Effector memory CD8-positive, alpha-beta T cell (primary cell): ENCODE measurements around the gene GPC6.

Experiments used
- ATAC-seq: fragments of 150-1000 bp; cut with Tn5 transposase; replicated peaks from 2 replicates; pipeline ENCODE4 v1.10.0; 2021; ENCODE audit warnings: mild to moderate bottlenecking, moderate library complexity
- DNase-seq, 3 experiments: peaks; one replicate each; pipeline ENCODE4 v3.0.0; 2021
- H3K27ac Mint-ChIP-seq, 2 donors: one replicate each; pipeline ENCODE4 v1.8.0; 2022; ENCODE audit warnings: mild to moderate bottlenecking in 2 of 2, mixed read lengths in 2 of 2, moderate library complexity in 2 of 2
- H3K27me3 Mint-ChIP-seq, 2 donors: one replicate each; pipeline ENCODE4 v1.8.0; 2022; ENCODE audit warnings: mixed read lengths in 2 of 2
- H3K36me3 Mint-ChIP-seq: one replicate; pipeline ENCODE4 v1.8.0; 2022; ENCODE audit warnings: mild to moderate bottlenecking, moderate library complexity, mixed read lengths; ENCODE audit not compliant: insufficient read depth
- H3K4me1 Mint-ChIP-seq, 2 donors: one replicate each; pipeline ENCODE4 v1.8.0; 2022; ENCODE audit warnings: low read depth in 2 of 2, mixed read lengths in 2 of 2
- H3K4me3 Mint-ChIP-seq, 2 donors: one replicate each; pipeline ENCODE4 v1.8.0; 2022; ENCODE audit warnings: mild to moderate bottlenecking in 2 of 2, mixed read lengths in 2 of 2, moderate library complexity in 2 of 2
- H3K9me3 Mint-ChIP-seq, 2 donors: one replicate each; pipeline ENCODE4 v1.8.0; 2022; ENCODE audit warnings: mixed read lengths in 2 of 2

Gene GPC6

GRCh38 chr13:94346261-94347019 is 1119.8 kb downstream of the GPC6 start:
- H3K4me1 Mint-ChIP-seq: peaks cover 7 to 16% of the 10 kb centered on the region in 2 donors
- ATAC-seq (no peak), DNase-seq (no peak)
- no peaks in the 10 kb centered on the region for H3K27me3 Mint-ChIP-seq
- no peaks in the 10 kb centered on the region for H3K9me3 Mint-ChIP-seq
- H3K36me3 Mint-ChIP-seq: no peaks in the 10 kb centered on the region
- no peak overlapping the region for H3K4me3 Mint-ChIP-seq
- no peak overlapping the region for H3K27ac Mint-ChIP-seq

- DNase-seq (no peak), ATAC-seq (peak; percentile 63)
- H3K27ac Mint-ChIP-seq: peak overlapping the region in 1 of 2 donors; percentile 62
- H3K27me3 Mint-ChIP-seq: no peaks in the 10 kb centered on the region
- peaks cover 6 to 14% of the 10 kb centered on the region in 2 donors for H3K4me1 Mint-ChIP-seq
- no peak overlapping the region for H3K4me3 Mint-ChIP-seq
- H3K9me3 Mint-ChIP-seq: no peaks in the 10 kb centered on the region
- H3K36me3 Mint-ChIP-seq: no peaks in the 10 kb centered on the region
Observed at GRCh38 chr13:94351292-94351990, 1124.8 kb downstream of the GPC6 start.

DNA sequence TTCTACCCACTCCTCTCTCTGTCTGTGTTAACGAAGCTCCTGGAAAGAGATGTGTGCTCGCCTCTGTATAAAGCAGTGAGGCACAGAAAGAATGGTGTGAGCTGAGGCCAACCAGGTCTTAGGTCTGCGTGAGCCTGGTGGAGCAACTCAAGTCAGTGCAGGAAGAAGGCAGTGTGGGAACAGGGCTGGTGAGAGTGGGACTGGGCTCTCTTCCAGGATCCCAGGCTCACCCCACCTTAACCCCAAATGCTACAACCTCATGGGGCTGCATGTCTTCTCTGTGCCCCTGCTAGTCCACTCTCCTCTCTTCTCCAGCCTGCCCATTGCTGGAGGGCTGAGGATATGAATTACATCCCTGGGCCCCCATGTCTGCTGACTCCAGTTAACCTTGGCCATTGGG is 1125.5 kb downstream of the GPC6 start:
- DNase-seq: no peak

GRCh38 chr13:94353167-94353710 is 1126.6 kb downstream of the GPC6 start:
- DNase-seq (no peak), ATAC-seq (no peak)
- Mint-ChIP-seq H3K4me1 (peaks cover 6 to 14% of the 10 kb centered on the region in 2 donors), H3K27me3 (no peaks in the 10 kb centered on the region), H3K27ac (no peak overlapping the region), H3K4me3 (no peak overlapping the region), H3K9me3 (peaks cover 0 to 1% of the 10 kb centered on the region in 2 donors), H3K36me3 (no peaks in the 10 kb centered on the region)

More for the DNA sequence above, 1125.5 kb downstream of the GPC6 start:
- ATAC-seq: no peak
- no peak overlapping the region for H3K4me3 Mint-ChIP-seq
- H3K9me3 Mint-ChIP-seq: peaks cover 0 to under 1% of the 10 kb centered on the region in 2 donors
- peak overlapping the region in 1 of 2 donors; percentile 62 for H3K27ac Mint-ChIP-seq
- H3K27me3 Mint-ChIP-seq: no peaks in the 10 kb centered on the region
- no peaks in the 10 kb centered on the region for H3K36me3 Mint-ChIP-seq
- peaks cover 6 to 14% of the 10 kb centered on the region in 2 donors for H3K4me1 Mint-ChIP-seq

GRCh38 chr13:94359875-94360274 is 1133.3 kb downstream of the GPC6 start:
- H3K4me1 Mint-ChIP-seq: no peaks in the 10 kb centered on the region
- no peak overlapping the region for H3K4me3 Mint-ChIP-seq
- peaks cover 0 to 1% of the 10 kb centered on the region in 2 donors for H3K9me3 Mint-ChIP-seq
- peaks cover 0 to 3% of the 10 kb centered on the region in 2 donors for H3K27me3 Mint-ChIP-seq
- H3K27ac Mint-ChIP-seq: no peak overlapping the region
- H3K36me3 Mint-ChIP-seq: no peaks in the 10 kb centered on the region
- DNase-seq (no peak), ATAC-seq (no peak)

DNA sequence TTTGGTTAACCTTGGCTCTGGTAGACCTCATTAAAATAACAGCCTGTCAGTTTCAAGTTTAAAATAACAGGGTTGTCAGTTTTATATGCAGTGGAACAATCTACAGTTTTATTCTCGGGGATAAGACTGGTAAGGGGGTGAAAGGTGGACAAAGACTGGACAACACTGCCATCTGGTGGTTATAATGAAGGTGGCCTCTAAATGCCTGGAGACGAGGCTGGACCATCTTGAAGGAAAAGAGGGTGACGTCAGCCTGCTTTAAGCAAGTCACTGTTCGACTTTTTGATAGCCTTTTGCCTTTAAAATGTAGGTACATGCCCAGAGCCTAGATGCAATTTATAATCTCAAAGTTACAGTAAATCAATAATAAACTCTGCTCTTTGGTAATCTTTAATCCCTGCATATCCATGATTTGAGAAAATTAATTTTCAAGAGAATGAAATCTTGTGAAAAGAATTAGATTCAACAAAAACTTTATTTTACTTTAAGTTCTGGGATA is 1135.9 kb downstream of the GPC6 start:
- ATAC-seq (peak; percentile 98), DNase-seq (peak; percentile 57 to 64 (median 59))
- Mint-ChIP-seq H3K27me3 (peaks cover 17 to 22% of the 10 kb centered on the region in 2 donors), H3K36me3 (no peaks in the 10 kb centered on the region), H3K9me3 (no peaks in the 10 kb centered on the region), H3K27ac (no peak overlapping the region), H3K4me1 (no peaks in the 10 kb centered on the region), H3K4me3 (no peak overlapping the region)

DNA sequence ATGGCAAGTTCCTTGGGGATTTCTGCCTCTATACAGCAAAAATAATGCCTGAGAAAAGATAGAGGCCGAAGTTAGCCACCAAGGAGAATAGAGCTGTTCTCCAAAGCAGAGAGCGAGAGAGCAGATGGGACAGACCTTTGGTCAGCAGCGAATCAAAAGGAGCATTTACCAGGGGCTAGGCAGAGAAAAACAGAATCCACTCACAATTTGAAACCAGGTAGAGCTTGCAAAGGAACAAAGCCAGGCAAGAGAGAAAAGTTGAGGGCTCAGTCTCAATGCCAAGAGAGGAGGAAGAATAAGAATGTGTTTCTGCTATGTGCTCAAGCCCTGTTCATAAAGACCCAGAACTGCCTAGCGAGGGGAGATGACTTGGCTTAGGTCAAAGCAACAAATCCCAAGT is 1140.1 kb downstream of the GPC6 start:
- Mint-ChIP-seq H3K27me3 (peaks cover 42 to 55% of the 10 kb centered on the region in 2 donors), H3K27ac (no peak overlapping the region), H3K36me3 (no peaks in the 10 kb centered on the region), H3K9me3 (no peaks in the 10 kb centered on the region), H3K4me3 (no peak overlapping the region), H3K4me1 (no peaks in the 10 kb centered on the region)
- ATAC-seq: no peak
- no peak for DNase-seq

GRCh38 chr13:94369972-94370436 is 1143.4 kb downstream of the GPC6 start:
- Mint-ChIP-seq H3K27ac (no peak overlapping the region), H3K9me3 (no peaks in the 10 kb centered on the region), H3K27me3 (peaks cover 44 to 69% of the 10 kb centered on the region in 2 donors), H3K36me3 (no peaks in the 10 kb centered on the region), H3K4me3 (no peak overlapping the region), H3K4me1 (no peaks in the 10 kb centered on the region)
- ATAC-seq (no peak), DNase-seq (no peak)

GRCh38 chr13:94371855-94372254 is 1145.2 kb downstream of the GPC6 start:
- ATAC-seq (no peak), DNase-seq (no peak)
- Mint-ChIP-seq H3K4me1 (no peaks in the 10 kb centered on the region), H3K27me3 (peaks cover 27 to 54% of the 10 kb centered on the region in 2 donors), H3K36me3 (no peaks in the 10 kb centered on the region), H3K9me3 (no peaks in the 10 kb centered on the region), H3K4me3 (no peak overlapping the region), H3K27ac (no peak overlapping the region)

GRCh38 chr13:94382517-94382916 is 1155.9 kb downstream of the GPC6 start:
- Mint-ChIP-seq H3K4me3 (no peak overlapping the region), H3K27ac (no peak overlapping the region), H3K4me1 (no peaks in the 10 kb centered on the region), H3K36me3 (no peaks in the 10 kb centered on the region), H3K27me3 (peaks cover 38 to 47% of the 10 kb centered on the region in 2 donors), H3K9me3 (no peaks in the 10 kb centered on the region)
- no peak for DNase-seq
- ATAC-seq: no peak

DNA sequence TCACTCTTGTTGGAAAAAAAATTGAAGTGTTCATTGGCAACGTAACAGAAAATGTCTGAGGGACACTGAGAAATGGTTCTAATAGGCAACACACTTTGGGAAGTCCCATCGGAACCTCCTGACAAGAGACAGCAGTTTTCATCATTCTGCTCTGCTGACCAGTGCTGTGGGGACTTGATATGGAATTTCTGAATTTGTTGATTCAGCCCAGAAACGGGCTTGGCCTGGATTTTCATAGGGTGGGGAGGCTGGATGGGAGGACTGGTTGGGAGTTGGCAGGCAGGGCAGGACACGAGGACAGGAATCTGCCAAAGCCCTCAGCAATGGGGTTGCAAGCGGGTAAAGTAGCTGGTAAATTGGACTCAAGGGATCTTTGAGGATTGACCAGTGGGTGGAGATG is 1156.4 kb downstream of the GPC6 start:
- Mint-ChIP-seq H3K27ac (no peak overlapping the region), H3K9me3 (no peaks in the 10 kb centered on the region)
- no peak for ATAC-seq

DNA sequence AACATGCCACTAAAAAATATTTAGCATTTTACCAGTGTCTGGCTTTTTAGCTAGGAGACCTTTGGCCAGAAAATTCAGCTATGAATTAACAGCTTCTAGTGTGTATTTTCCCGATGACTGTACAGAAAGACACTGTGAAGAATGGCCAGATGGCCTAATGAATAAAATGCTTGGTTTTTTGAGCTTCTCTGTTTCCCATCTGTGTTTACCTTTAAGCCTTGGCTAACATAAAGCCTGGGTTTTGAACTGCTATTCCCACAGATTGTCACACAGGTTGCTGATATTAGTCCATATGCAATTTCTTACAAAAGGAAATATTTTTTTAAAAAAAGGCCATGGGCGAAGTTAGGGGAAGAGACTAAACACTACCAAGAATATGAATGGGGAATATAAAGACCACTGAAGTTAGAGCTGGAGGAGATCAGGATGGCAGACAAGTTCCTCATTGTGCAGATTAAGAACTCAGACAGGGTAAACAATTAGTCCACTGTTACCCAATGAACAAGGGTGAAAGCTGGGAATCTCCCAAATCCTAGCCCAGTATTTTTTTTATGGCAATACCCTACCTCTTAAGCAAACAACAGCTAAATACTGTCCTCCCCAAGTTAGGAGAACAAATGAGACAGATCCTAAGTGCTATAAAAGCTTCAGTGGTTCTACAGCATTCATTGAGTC is 1157.8 kb downstream of the GPC6 start:
- H3K27ac Mint-ChIP-seq: no peak overlapping the region
- no peak for ATAC-seq

More for the DNA sequence above, 1156.4 kb downstream of the GPC6 start:
- H3K36me3 Mint-ChIP-seq: no peaks in the 10 kb centered on the region
- no peak for DNase-seq
- H3K27me3 Mint-ChIP-seq: peaks cover 38 to 47% of the 10 kb centered on the region in 2 donors
- no peak overlapping the region for H3K4me3 Mint-ChIP-seq
- no peaks in the 10 kb centered on the region for H3K4me1 Mint-ChIP-seq

GRCh38 chr13:94387047-94387446 is 1160.4 kb downstream of the GPC6 start:
- Mint-ChIP-seq H3K4me3 (no peak overlapping the region), H3K9me3 (no peaks in the 10 kb centered on the region), H3K27me3 (peaks cover 14 to 27% of the 10 kb centered on the region in 2 donors), H3K4me1 (no peaks in the 10 kb centered on the region), H3K36me3 (no peaks in the 10 kb centered on the region), H3K27ac (no peak overlapping the region)
- ATAC-seq (no peak), DNase-seq (no peak)

More for the DNA sequence above, 1157.8 kb downstream of the GPC6 start:
- Mint-ChIP-seq H3K27me3 (peaks cover 36 to 44% of the 10 kb centered on the region in 2 donors), H3K9me3 (no peaks in the 10 kb centered on the region), H3K4me3 (no peak overlapping the region), H3K4me1 (no peaks in the 10 kb centered on the region), H3K36me3 (no peaks in the 10 kb centered on the region)
- DNase-seq: no peak
